Activated CD8-positive, alpha-beta T cell treated with anti-CD3 and anti-CD28 coated beads for 36 hours (primary cell): ENCODE measurements around the gene SERTAD1. TPM values are rescaled to one million over a fixed set of nuclear protein-coding genes. Genes with fewer than 3 reads are reported as not detected.
"Not testable (repeated sequence)": the region's sequence is repeated elsewhere in the genome, so short reads cannot be mapped to it uniquely, and the experiment has no call there.

ENCODE experiments used
- ATAC-seq: fragments of 200-7000 bp; cut with Tn5 transposase; one replicate; pipeline ENCODE4 v1.10.0; 2021; ENCODE audit warnings: mild to moderate bottlenecking, moderate library complexity
- CTCF ChIA-PET: fragments of 350-600 bp; sonication (Branson Sonifier 250); formaldehyde crosslinking; loops from one replicate; lab custom pipeline; 2021; ENCODE audit warnings: antibody characterized with exemption; lab: Charles Lee
- POLR2A ChIA-PET: fragments of 350-600 bp; sonication (Branson Sonifier 250); formaldehyde crosslinking; loops from one replicate; lab custom pipeline; 2021; ENCODE audit warnings: antibody characterized with exemption; lab: Charles Lee
- DNase-seq: peaks from one replicate; pipeline ENCODE4 v3.0.0-alpha.2; 2020
- H3K27ac Mint-ChIP-seq: one replicate; pipeline ENCODE4 v1.8.0; 2021; ENCODE audit warnings: mild to moderate bottlenecking, mixed read lengths
- H3K27me3 Mint-ChIP-seq: one replicate; pipeline ENCODE4 v1.8.0; 2021; ENCODE audit warnings: mixed read lengths
- H3K36me3 Mint-ChIP-seq: one replicate; pipeline ENCODE4 v1.8.0; 2021; ENCODE audit warnings: low read depth, mixed read lengths
- H3K4me1 Mint-ChIP-seq: one replicate; pipeline ENCODE4 v1.8.0; 2021; ENCODE audit warnings: low read depth, mixed read lengths
- H3K4me3 Mint-ChIP-seq: one replicate; pipeline ENCODE4 v1.8.0; 2021; ENCODE audit warnings: mild to moderate bottlenecking, moderate library complexity, mixed read lengths
- H3K9me3 Mint-ChIP-seq: one replicate; pipeline ENCODE4 v1.8.0; 2021; ENCODE audit warnings: mixed read lengths
- CTCF ChIP-seq: fragments of 200-600 bp; IDR thresholded peaks from one replicate; pipeline ENCODE4 v1.8.0; 2022; ENCODE audit warnings: antibody characterized with exemption, mild to moderate bottlenecking
- intact Hi-C: fragments of 100-400 bp; cut with micrococcal nuclease; formaldehyde crosslinking; loops from one replicate; pipeline ENCODE4 v1.10.0; 2022
- total RNA-seq, 2 experiments: library from RNA; stranded (reverse); gene quantifications; one replicate each; pipeline ENCODE4 v1.2.3, GENCODE V29; 2021

SERTAD1 gene
- total RNA-seq, 2 experiments from 2014 or later, result 15.5 to 17.2 TPM

- Mint-ChIP-seq H3K4me3 (peak overlapping the region; percentile 80), H3K9me3 (no peaks in the 10 kb centered on the region), H3K36me3 (peaks cover 4% of the 10 kb centered on the region), H3K4me1 (peaks cover 24% of the 10 kb centered on the region), H3K27me3 (peaks cover 9% of the 10 kb centered on the region), H3K27ac (no peak overlapping the region)
- DNase-seq (peak; percentile 80), ATAC-seq (no peak)
- peak; percentile 84 for TF ChIP-seq CTCF
- ChIA-PET CTCF (interaction anchor here (0.7 to 5.3 kb wide), 37 partner anchors 9 to 181 kb away, joined by 3 to 28 read pairs (median 6); partner anchors contain the start of genes AKT2, C19orf47, PLD3 and SERTAD1), POLR2A (interaction anchor here (1.0 to 2.7 kb wide), 4 partner anchors 21 to 117 kb away, joined by 3 to 16 read pairs (median 4); partner anchors contain the start of gene C19orf47)
- intact Hi-C loops, result no loop called here
Measured at GRCh38 chr19:40464059-40465024, 38.5 kb upstream of the SERTAD1 start.

GRCh38 chr19:40463587-40464037 lies 37.8 kb upstream of the SERTAD1 start:
- intact Hi-C loops, H3K27ac Mint-ChIP-seq, H3K36me3 Mint-ChIP-seq, ATAC-seq, DNase-seq, H3K27me3 Mint-ChIP-seq, H3K4me3 Mint-ChIP-seq, POLR2A ChIA-PET, H3K9me3 Mint-ChIP-seq: not testable (repeated sequence)
- CTCF ChIA-PET, result interaction anchor here (0.7 to 5.3 kb wide), 27 partner anchors 8 to 171 kb away, joined by 3 to 28 read pairs (median 7); partner anchors contain the start of genes C19orf47, PLD3, SERTAD1 and SERTAD3
- peaks cover 24% of the 10 kb centered on the region for H3K4me1 Mint-ChIP-seq

- H3K36me3 Mint-ChIP-seq, result peaks cover 4% of the 10 kb centered on the region
- H3K27ac Mint-ChIP-seq, result no peak overlapping the region
- CTCF ChIA-PET, result interaction anchor here (0.9 to 5.3 kb wide), 4 partner anchors 19 to 157 kb away, joined by 3 to 28 read pairs (median 8); no protein-coding TSS in a partner anchor
- no peaks in the 10 kb centered on the region for H3K9me3 Mint-ChIP-seq
- no peak for ATAC-seq
- H3K27me3 Mint-ChIP-seq, result peaks cover 6% of the 10 kb centered on the region
- POLR2A ChIA-PET, result no interaction called here
- DNase-seq, result no peak
- intact Hi-C loops, result no loop called here
- TF ChIP-seq CTCF, result no peak
- peaks cover 24% of the 10 kb centered on the region for H3K4me1 Mint-ChIP-seq
- H3K4me3 Mint-ChIP-seq, result no peak overlapping the region
Measured at GRCh38 chr19:40461669-40462221, 36.0 kb upstream of the SERTAD1 start.

GRCh38 chr19:40460185-40460584 lies 34.4 kb upstream of the SERTAD1 start:
- Mint-ChIP-seq H3K27ac (no peak overlapping the region), H3K27me3 (no peaks in the 10 kb centered on the region), H3K36me3 (no peaks in the 10 kb centered on the region), H3K9me3 (no peaks in the 10 kb centered on the region), H3K4me3 (no peak overlapping the region), H3K4me1 (peaks cover 11% of the 10 kb centered on the region)
- ChIA-PET CTCF (no interaction called here), POLR2A (no interaction called here)
- no peak for DNase-seq
- ATAC-seq, result no peak
- intact Hi-C loops, result no loop called here
- TF ChIP-seq CTCF, result no peak

- ChIA-PET CTCF (interaction anchor here (1.6 kb wide), 1 partner anchor 154 kb away, joined by 4 read pairs; no protein-coding TSS in a partner anchor), POLR2A (no interaction called here)
- no peaks in the 10 kb centered on the region for H3K36me3 Mint-ChIP-seq
- H3K9me3 Mint-ChIP-seq, result no peaks in the 10 kb centered on the region
- peaks cover 2% of the 10 kb centered on the region for H3K4me1 Mint-ChIP-seq
- no peak overlapping the region for H3K4me3 Mint-ChIP-seq
- intact Hi-C loops, result no loop called here
- no peak overlapping the region for H3K27ac Mint-ChIP-seq
- no peaks in the 10 kb centered on the region for H3K27me3 Mint-ChIP-seq
- no peak for TF ChIP-seq CTCF
- DNase-seq (no peak), ATAC-seq (no peak)
Measured at GRCh38 chr19:40458597-40458974, 32.8 kb upstream of the SERTAD1 start.
